IMR-90 (cell line): Measurements from ENCODE around the gene RFX2. TPM values are rescaled to one million over a fixed set of nuclear protein-coding genes. Genes with fewer than 3 reads are reported as not detected.

ENCODE experiments used
- ATAC-seq: fragments of 200-7000 bp; cut with Tn5 transposase; 2 replicates; pipeline ENCODE4 v1.9.1; 2020; ENCODE audit warnings: low read depth, mild to moderate bottlenecking, moderate library complexity
- BruUV-seq: library from RNA; stranded (reverse); fragments of 400-500 nt; replicated peaks from 2 replicates; lab custom pipeline; 2021; lab: Mats Ljungman, UMichigan
- CTCF ChIA-PET: fragments of 300-600 bp; formaldehyde crosslinking; extraction: SDS; loops from one replicate; lab custom pipeline; 2021; ENCODE audit warnings: antibody characterized with exemption; lab: Yijun Ruan, JAX
- POLR2A ChIA-PET: fragments of 300-600 bp; sonication (Branson Sonifier 250); formaldehyde crosslinking; loops from one replicate; lab custom pipeline; 2022; ENCODE audit warnings: antibody characterized with exemption; ENCODE audit not compliant: unreplicated experiment; lab: Charles Lee
- DNase-seq: peaks from one replicate; pipeline ENCODE4 v3.0.0; 2013
- H2AFZ ChIP-seq: replicated peaks from 2 replicates; pipeline ENCODE3; 2013; ENCODE audit warnings: low read length, mild to moderate bottlenecking; ENCODE audit not compliant: poor library complexity
- H2AK5ac ChIP-seq: 2 replicates; pipeline ENCODE4 v1.6.1; 2013; ENCODE audit warnings: low read depth, low read length, inconsistent platforms
- H2AK9ac ChIP-seq: replicated peaks from 2 replicates; pipeline ENCODE3; 2013; ENCODE audit warnings: mild to moderate bottlenecking, low read depth, low read length, moderate library complexity; ENCODE audit not compliant: poor library complexity
- H2BK120ac ChIP-seq: 2 replicates; pipeline ENCODE4 v1.6.1; 2013; ENCODE audit warnings: low read depth, low read length, inconsistent platforms
- H2BK15ac ChIP-seq: 3 replicates; pipeline ENCODE4 v1.6.1; 2013; ENCODE audit warnings: low read depth, low read length, inconsistent platforms
- H2BK20ac ChIP-seq: 2 replicates; pipeline ENCODE4 v1.6.1; 2013; ENCODE audit warnings: low read depth, mild to moderate bottlenecking, inconsistent platforms, low read length, moderate library complexity
- H2BK5ac ChIP-seq: 2 replicates; pipeline ENCODE4 v1.6.1; 2013; ENCODE audit warnings: mild to moderate bottlenecking, low read depth, low read length, inconsistent platforms; ENCODE audit not compliant: poor library complexity, severe bottlenecking
- H3K14ac ChIP-seq: replicated peaks from 2 replicates; pipeline ENCODE4 v1.6.1; 2013; ENCODE audit warnings: low read depth, low read length, inconsistent platforms
- H3K18ac ChIP-seq: 2 replicates; pipeline ENCODE4 v1.6.1; 2013; ENCODE audit warnings: low read depth, low read length, control low read depth
- H3K23ac ChIP-seq: 2 replicates; pipeline ENCODE4 v1.6.1; 2013; ENCODE audit warnings: low read depth, low read length, inconsistent platforms
- H3K27ac ChIP-seq: 2 replicates; pipeline ENCODE4 v1.5.1; 2013; ENCODE audit warnings: mild to moderate bottlenecking, control low read depth, low read length; ENCODE audit not compliant: insufficient read depth
- H3K27me3 ChIP-seq: 2 replicates; pipeline ENCODE4 v1.6.1; 2013; ENCODE audit warnings: low read length; ENCODE audit not compliant: control insufficient read depth, insufficient read depth
- H3K36me3 ChIP-seq: 2 replicates; pipeline ENCODE4 v1.6.1; 2013; ENCODE audit warnings: low read length, mixed read lengths; ENCODE audit not compliant: control insufficient read depth, insufficient read depth
- H3K4ac ChIP-seq: 2 replicates; pipeline ENCODE4 v1.6.1; 2013; ENCODE audit warnings: low read depth, low read length, inconsistent platforms
- H3K4me1 ChIP-seq: 2 replicates; pipeline ENCODE4 v1.6.1; 2013; ENCODE audit warnings: low read length, mixed read lengths; ENCODE audit not compliant: control insufficient read depth, insufficient read depth
- H3K4me2 ChIP-seq: 2 replicates; pipeline ENCODE4 v1.6.1; 2013; ENCODE audit warnings: low read depth, mild to moderate bottlenecking, control low read depth, low read length, moderate library complexity
- H3K4me3 ChIP-seq: 2 replicates; pipeline ENCODE4 v1.5.1; 2013; ENCODE audit warnings: low read depth, mild to moderate bottlenecking, control low read depth, low read length, moderate library complexity; ENCODE audit not compliant: insufficient read depth
- H3K56ac ChIP-seq: 2 replicates; pipeline ENCODE4 v1.6.1; 2013; ENCODE audit warnings: low read length, inconsistent platforms; ENCODE audit not compliant: insufficient read depth; ENCODE audit errors: extremely low read depth
- H3K79me1 ChIP-seq, 2 experiments: 2 replicates each; pipeline ENCODE4 v1.6.1; 2013; ENCODE audit warnings: low read length in 2 of 2, inconsistent platforms in 1 of 2, low read depth in 1 of 2
- H3K9ac ChIP-seq: 2 replicates; pipeline ENCODE4 v1.6.1; 2013; ENCODE audit warnings: low read depth, low read length, control low read depth
- H3K9me1 ChIP-seq: 2 replicates; pipeline ENCODE4 v1.6.1; 2013; ENCODE audit warnings: low read length, inconsistent platforms; ENCODE audit not compliant: insufficient read depth
- H3K9me3 ChIP-seq: 2 replicates; pipeline ENCODE4 v1.6.1; 2013; ENCODE audit warnings: low read length; ENCODE audit not compliant: control insufficient read depth, insufficient read depth
- H4K20me1 ChIP-seq: 2 replicates; pipeline ENCODE4 v1.6.1; 2013; ENCODE audit warnings: low read length, inconsistent platforms; ENCODE audit not compliant: insufficient read depth
- H4K5ac ChIP-seq: 2 replicates; pipeline ENCODE4 v1.6.1; 2013; ENCODE audit warnings: mild to moderate bottlenecking, low read depth, low read length, control low read depth
- H4K8ac ChIP-seq, 2 experiments: 2 replicates each; pipeline ENCODE4 v1.6.1; 2013; ENCODE audit warnings: low read depth in 2 of 2, low read length in 2 of 2, control low read depth in 1 of 2, inconsistent platforms in 1 of 2
- H4K91ac ChIP-seq: 2 replicates; pipeline ENCODE4 v1.6.1; 2013; ENCODE audit warnings: low read depth, low read length, inconsistent platforms; ENCODE audit not compliant: insufficient read depth
- BHLHE40 ChIP-seq: fragments of 150-350 bp; IDR thresholded peaks from 2 replicates; pipeline ENCODE4 v1.6.1; 2016; ENCODE audit warnings: mild to moderate bottlenecking, low read depth, low read length
- CEBPB ChIP-seq: IDR thresholded peaks from 2 replicates; pipeline ENCODE4 v1.6.1; 2012; ENCODE audit warnings: low read depth, low read length, improper control_type of control experiment
- FOS ChIP-seq: fragments of 150-350 bp; IDR thresholded peaks from 2 replicates; pipeline ENCODE4 v1.6.1; 2016; ENCODE audit warnings: low read depth, low read length
- MXI1 ChIP-seq: IDR thresholded peaks from 2 replicates; pipeline ENCODE4 v1.6.1; 2012; ENCODE audit warnings: low read depth, mild to moderate bottlenecking, low read length, moderate library complexity, borderline replicate concordance
- NFE2L2 ChIP-seq: fragments of 150-350 bp; IDR thresholded peaks from 2 replicates; pipeline ENCODE4 v1.6.1; 2016; ENCODE audit warnings: low read depth, mild to moderate bottlenecking, low read length
- POLR2A ChIP-seq: IDR thresholded peaks from 2 replicates; pipeline ENCODE4 v1.6.1; 2012; ENCODE audit warnings: mild to moderate bottlenecking, low read depth, low read length
- RAD21 ChIP-seq: IDR thresholded peaks from 2 replicates; pipeline ENCODE4 v1.6.1; 2012; ENCODE audit warnings: low read length, improper control_type of control experiment
- RCOR1 ChIP-seq: IDR thresholded peaks from 2 replicates; pipeline ENCODE4 v1.6.1; 2012; ENCODE audit warnings: mild to moderate bottlenecking, low read length, improper control_type of control experiment; ENCODE audit not compliant: insufficient replicate concordance
- RFX5 ChIP-seq: IDR thresholded peaks from 2 replicates; pipeline ENCODE4 v1.8.0; 2012; ENCODE audit warnings: low read depth, mild to moderate bottlenecking, low read length, moderate library complexity
- SMC3 ChIP-seq: fragments of 150-350 bp; IDR thresholded peaks from 2 replicates; pipeline ENCODE4 v1.6.1; 2016; ENCODE audit warnings: low read depth, mild to moderate bottlenecking, antibody characterized with exemption, low read length, moderate library complexity
- WGBS, 2 experiments: methylation state at CpG; one replicate each; pipeline versions ENCODE4 v1.1.5 to v1.1.7; 2013; ENCODE audit warnings: missing lambda C conversion rate in 2 of 2; ENCODE audit not compliant: insufficient read length in 1 of 2; ENCODE audit errors: extremely low coverage in 2 of 2; 5-methylcytosine and 5-hydroxymethylcytosine counted together
- dilution Hi-C: fragments of 300-500 bp; cut with HindIII; formaldehyde crosslinking; loops from one replicate; pipeline ENCODE4 v1.14.3; 2018; ENCODE audit warnings: low sequenced_read_pairs; ENCODE audit not compliant: unreplicated experiment
- in situ Hi-C: fragments of 300-500 bp; cut with MboI; formaldehyde crosslinking; loops from 3 replicates; pipeline ENCODE4 v1.14.3; 2019; ENCODE audit warnings: low sequenced_read_pairs, inconsistent platforms, mixed read lengths
- intact Hi-C: fragments of 100-400 bp; cut with micrococcal nuclease; formaldehyde crosslinking; loops from 2 replicates; pipeline ENCODE4 v1.10.0; 2022
- polyA plus RNA-seq, 3 experiments: library from polyadenylated mRNA; depleted of rRNA; stranded (reverse); fragments of >200 nt; gene quantifications; 2 replicates each; pipeline ENCODE4 v1.2.3, GENCODE V29; 2012; ENCODE audit warnings: low replicate concordance in 1 of 3
- total RNA-seq: library from RNA; depleted of rRNA; stranded (reverse); fragments of >200 nt; gene quantifications from 2 replicates; pipeline ENCODE4 v1.2.3, GENCODE V29; 2012
- TF ChIP-seq, protein P1 (sequence below): conservative IDR thresholded peaks from 2 replicates; pipeline ENCODE4 v1.5.1; 2012; ENCODE audit warnings: mild to moderate bottlenecking, low read depth, low read length, improper control_type of control experiment
- TF ChIP-seq, protein P2 (sequence below): fragments of 150-350 bp; IDR thresholded peaks from 2 replicates; pipeline ENCODE4 v1.6.1; 2016; ENCODE audit warnings: low read depth, mild to moderate bottlenecking, low read length, moderate library complexity, borderline replicate concordance
- TF ChIP-seq, protein P3 (sequence below): fragments of 150-350 bp; IDR thresholded peaks from 2 replicates; pipeline ENCODE4 v1.6.1; 2017; ENCODE audit warnings: mild to moderate bottlenecking, antibody characterized with exemption, low read length, low read depth

RFX2 gene
- total and polyA plus RNA-seq, 2 of the 4 experiments (the other 2 are of a cell fraction), result 2.2 to 4.9 TPM

DNA sequence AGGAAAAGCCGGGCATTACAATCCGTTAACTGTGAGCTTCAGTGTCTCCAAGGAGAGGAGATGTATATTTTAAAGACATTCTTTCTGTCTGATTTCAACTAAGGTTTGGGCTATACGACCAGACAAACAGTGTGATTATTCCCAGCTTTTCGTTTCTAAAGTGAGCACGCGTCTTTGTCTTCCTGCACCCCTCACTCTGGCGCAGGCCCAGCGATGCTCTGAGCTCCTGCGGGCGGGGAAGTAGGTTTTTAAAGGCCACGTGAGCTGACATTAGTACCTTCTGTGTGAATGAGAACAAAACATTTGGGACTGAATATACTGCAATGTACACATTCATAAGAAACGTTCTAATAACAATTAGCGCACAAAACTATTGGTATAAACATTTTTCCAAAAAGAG lies 117.1 kb downstream of the RFX2 start:
- H3K4ac ChIP-seq, result no peak overlapping the region
- H2BK5ac ChIP-seq, result no peak overlapping the region
- BruUV-seq, result no TSS peak
- no peak overlapping the region for H2BK15ac ChIP-seq
- intact Hi-C loops (no loop called here), in situ Hi-C loops (no loop called here), dilution Hi-C loops (no loop called here)
- no peak overlapping the region; the same call in 1 of the 2 replicates for H3K9ac ChIP-seq
- no peak overlapping the region for H2BK20ac ChIP-seq
- no peaks in the 10 kb centered on the region for H4K20me1 ChIP-seq
- no peak overlapping the region for H2BK120ac ChIP-seq
- no peaks in the 10 kb centered on the region for H3K9me3 ChIP-seq
- H3K27ac ChIP-seq, result no peak overlapping the region
- ChIA-PET CTCF (interaction anchor here (0.6 kb wide), 1 partner anchor 30 kb away, joined by 4 read pairs; no protein-coding TSS in a partner anchor), POLR2A (interaction anchor here (0.9 kb wide), 1 partner anchor 20 kb away, joined by 5 read pairs; no protein-coding TSS in a partner anchor)
- H3K18ac ChIP-seq, result no peak overlapping the region
- no peak overlapping the region for H3K4me2 ChIP-seq
- H2AK5ac ChIP-seq, result no peak overlapping the region; the same call in 1 of the 2 replicates
- H3K4me1 ChIP-seq, result peaks cover 3% of the 10 kb centered on the region; the same call in 1 of the 2 replicates
- H3K14ac ChIP-seq, result no peak overlapping the region
- H3K4me3 ChIP-seq, result no peak overlapping the region
- DNase-seq (no peak), ATAC-seq (no peak)
- no CpG with 5 or more reads among the region's 13 CpGs for WGBS, 2 experiments
- H3K36me3 ChIP-seq, result peaks cover 2% of the 10 kb centered on the region; the same call in 1 of the 2 replicates
- no peak overlapping the region for H3K56ac ChIP-seq
- H2AFZ ChIP-seq, result no peak overlapping the region
- no peak overlapping the region for H2AK9ac ChIP-seq
- H4K8ac ChIP-seq, result no peak overlapping the region
- H4K91ac ChIP-seq, result no peak overlapping the region
- no peak overlapping the region for H3K23ac ChIP-seq
- TF ChIP-seq CEBPB (no peak), RCOR1 (no peak), RAD21 (no peak), FOS (no peak), MXI1 (no peak), BHLHE40 (no peak), SMC3 (no peak), NFE2L2 (no peak), RFX5 (no peak), POLR2A (no peak)
- TF ChIP-seq, protein P1, sequence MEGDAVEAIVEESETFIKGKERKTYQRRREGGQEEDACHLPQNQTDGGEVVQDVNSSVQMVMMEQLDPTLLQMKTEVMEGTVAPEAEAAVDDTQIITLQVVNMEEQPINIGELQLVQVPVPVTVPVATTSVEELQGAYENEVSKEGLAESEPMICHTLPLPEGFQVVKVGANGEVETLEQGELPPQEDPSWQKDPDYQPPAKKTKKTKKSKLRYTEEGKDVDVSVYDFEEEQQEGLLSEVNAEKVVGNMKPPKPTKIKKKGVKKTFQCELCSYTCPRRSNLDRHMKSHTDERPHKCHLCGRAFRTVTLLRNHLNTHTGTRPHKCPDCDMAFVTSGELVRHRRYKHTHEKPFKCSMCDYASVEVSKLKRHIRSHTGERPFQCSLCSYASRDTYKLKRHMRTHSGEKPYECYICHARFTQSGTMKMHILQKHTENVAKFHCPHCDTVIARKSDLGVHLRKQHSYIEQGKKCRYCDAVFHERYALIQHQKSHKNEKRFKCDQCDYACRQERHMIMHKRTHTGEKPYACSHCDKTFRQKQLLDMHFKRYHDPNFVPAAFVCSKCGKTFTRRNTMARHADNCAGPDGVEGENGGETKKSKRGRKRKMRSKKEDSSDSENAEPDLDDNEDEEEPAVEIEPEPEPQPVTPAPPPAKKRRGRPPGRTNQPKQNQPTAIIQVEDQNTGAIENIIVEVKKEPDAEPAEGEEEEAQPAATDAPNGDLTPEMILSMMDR, result no peak
- TF ChIP-seq, protein P2, sequence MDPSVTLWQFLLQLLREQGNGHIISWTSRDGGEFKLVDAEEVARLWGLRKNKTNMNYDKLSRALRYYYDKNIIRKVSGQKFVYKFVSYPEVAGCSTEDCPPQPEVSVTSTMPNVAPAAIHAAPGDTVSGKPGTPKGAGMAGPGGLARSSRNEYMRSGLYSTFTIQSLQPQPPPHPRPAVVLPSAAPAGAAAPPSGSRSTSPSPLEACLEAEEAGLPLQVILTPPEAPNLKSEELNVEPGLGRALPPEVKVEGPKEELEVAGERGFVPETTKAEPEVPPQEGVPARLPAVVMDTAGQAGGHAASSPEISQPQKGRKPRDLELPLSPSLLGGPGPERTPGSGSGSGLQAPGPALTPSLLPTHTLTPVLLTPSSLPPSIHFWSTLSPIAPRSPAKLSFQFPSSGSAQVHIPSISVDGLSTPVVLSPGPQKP, result no peak
- TF ChIP-seq, protein P3, sequence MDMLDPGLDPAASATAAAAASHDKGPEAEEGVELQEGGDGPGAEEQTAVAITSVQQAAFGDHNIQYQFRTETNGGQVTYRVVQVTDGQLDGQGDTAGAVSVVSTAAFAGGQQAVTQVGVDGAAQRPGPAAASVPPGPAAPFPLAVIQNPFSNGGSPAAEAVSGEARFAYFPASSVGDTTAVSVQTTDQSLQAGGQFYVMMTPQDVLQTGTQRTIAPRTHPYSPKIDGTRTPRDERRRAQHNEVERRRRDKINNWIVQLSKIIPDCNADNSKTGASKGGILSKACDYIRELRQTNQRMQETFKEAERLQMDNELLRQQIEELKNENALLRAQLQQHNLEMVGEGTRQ, result no peak
- no peaks in the 10 kb centered on the region for H3K9me1 ChIP-seq
- H3K79me1 ChIP-seq, result no peaks in the 10 kb centered on the region
- H4K5ac ChIP-seq, result no peak overlapping the region
- no peaks in the 10 kb centered on the region for H3K27me3 ChIP-seq
